HG03354 (cell line): ENCODE measurements around the gene LRRK2.
"Not testable (repeated sequence)": the region's sequence is repeated elsewhere in the genome, so short reads cannot be mapped to it uniquely, and the experiment has no call there.

ENCODE experiments used
- ATAC-seq: cut with Tn5 transposase; IDR thresholded peaks from one replicate; pipeline ENCODE4 v1.9.1; 2021; ENCODE audit warnings: mild to moderate bottlenecking; ENCODE audit not compliant: unreplicated experiment, poor library complexity, severe bottlenecking

Gene LRRK2

DNA sequence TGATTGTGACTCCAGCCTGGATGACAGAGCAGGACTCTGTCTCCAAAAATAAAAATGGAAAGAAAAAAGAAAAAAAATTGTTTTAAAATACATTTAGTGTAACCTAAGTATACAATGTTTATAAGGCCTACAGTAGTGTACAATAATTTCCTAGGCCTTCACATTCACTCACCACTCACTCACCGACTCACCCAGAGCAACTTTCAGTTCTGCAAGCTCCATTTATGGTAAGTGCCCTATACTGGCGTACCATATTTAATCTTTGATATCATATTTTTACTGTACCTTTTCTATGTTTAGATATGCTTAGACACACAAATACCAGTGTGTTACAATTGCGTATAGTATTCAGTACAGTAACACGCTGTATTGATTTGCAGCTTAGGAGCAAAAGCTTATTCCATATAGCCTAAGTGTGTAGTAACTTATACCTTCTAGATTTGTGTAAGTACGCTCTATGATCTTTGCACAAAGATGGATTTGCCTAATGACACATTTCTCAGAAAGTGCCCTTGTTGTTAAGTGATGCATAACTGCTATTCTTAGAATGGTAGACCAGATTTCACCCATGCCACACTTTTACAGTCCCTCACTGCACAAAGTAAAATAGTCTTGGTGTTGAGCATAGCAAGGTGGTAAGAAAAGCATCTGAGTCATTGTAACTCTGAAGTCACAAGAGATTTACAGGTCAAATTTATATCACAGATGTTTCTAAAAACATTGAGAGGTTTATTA lies 151.9 kb downstream of the LRRK2 start:
- ATAC-seq = peak; percentile 67

DNA sequence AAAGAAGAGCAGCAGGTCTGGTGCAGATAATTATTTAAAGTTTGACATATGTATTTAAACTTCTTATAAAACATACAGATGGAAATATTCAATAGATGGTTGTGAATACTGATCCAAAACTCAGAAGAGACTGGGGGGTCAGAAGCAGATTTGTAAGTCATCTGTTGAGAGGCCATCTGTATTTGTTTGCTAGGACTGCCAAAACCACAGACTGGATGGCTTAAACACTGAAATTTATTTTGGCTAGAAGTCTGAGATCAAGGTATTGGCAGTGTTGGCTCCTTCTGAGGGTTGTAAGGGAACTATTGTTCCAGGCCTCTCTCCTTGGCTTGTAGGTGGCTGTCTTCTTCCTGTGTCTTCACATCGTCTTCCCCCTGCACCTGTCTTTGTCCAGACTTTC lies 153.9 kb downstream of the LRRK2 start:
- no peak for ATAC-seq

- peak; percentile 92 for ATAC-seq
Observed at GRCh38 chr12:40382217-40382616, 157.4 kb downstream of the LRRK2 start.

- ATAC-seq = not testable (repeated sequence)
Observed at GRCh38 chr12:40387279-40387678, 162.5 kb downstream of the LRRK2 start.

GRCh38 chr12:40390980-40391379 lies 166.2 kb downstream of the LRRK2 start:
- no peak for ATAC-seq

DNA sequence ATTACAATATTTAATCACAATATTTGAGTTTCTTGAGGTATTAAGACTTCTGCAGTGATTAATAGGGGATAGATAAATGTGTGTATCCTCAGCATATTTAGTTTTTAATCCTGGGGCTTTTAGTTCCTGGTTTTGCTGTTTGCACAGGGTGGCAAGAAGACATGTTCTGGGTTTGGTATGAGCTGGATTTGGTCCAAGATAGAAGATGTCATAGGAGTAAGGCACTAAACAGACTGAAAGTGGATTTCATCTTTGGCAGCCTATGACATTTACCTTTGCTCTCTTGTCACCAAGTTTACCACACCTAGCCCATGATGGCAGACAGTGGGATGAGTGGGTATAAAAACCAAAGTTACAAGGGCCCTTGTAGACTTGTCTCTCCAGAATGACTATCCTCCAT lies 168.2 kb downstream of the LRRK2 start:
- no peak for ATAC-seq

GRCh38 chr12:40399656-40400055 lies 174.9 kb downstream of the LRRK2 start:
- no peak for ATAC-seq

GRCh38 chr12:40405419-40405818 lies 180.6 kb downstream of the LRRK2 start:
- no peak for ATAC-seq
